ENCODE measurements around the gene TIMM10B.

TIMM10B gene

DNA sequence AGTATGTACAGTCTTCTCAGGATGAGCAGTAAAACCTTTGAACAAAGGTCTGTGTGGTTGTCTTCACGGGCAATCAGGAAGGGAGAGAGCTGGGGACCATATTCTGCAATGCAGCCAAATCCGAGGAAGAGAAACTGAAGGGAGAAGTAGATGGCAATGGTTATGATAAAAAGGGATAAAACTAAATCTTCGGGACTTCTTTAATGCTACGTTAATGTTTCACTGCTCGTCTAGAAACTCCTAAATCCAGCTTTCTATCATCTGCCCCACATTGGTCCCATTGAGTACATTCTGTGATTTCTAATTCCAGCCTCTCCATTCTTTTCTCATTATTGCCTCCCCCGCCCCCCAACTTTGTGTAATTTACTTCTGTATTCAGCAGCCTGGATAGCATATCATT, 1.7 kb downstream of the TIMM10B start:
- Histone ChIP-seq H3K9ac (no peak overlapping the region), H3K27ac (no peak overlapping the region)

DNA sequence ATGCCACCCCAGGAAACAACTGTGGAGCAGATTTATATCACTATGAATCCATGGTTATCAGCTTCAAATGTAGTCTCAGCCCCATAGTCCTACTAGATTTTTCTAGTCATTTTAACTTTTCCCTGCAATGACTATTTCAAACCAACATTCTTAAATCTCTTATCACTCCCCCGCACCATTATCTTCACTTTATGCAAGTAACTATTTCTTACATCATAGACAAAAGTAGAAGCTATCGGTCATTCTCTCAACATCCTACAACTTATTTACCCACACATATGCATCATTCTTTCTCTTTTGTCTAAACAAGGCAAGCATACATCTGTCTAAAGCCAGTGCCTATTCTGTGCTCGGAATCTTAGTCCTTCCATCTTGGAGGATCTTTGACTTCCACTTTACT, 4.4 kb downstream of the TIMM10B start:
- no peak for TF ChIP-seq CTCF (conservative IDR thresholded peaks at IDR 0.05; ENCODE audit: low read depth, low read length)
- Histone ChIP-seq H3K36me3 (ENCODE audit: insufficient read depth) (0 out of 2 replicates have a peak, but pooled peaks cover 5% of the 10 kb centered on the region), H3K27me3 (ENCODE audit: insufficient read depth, low read depth) (no peaks in the 10 kb centered on the region), H2AFZ (ENCODE audit: low read depth) (no peak overlapping the region), H3K27ac (no peak overlapping the region), H3K4me2 (no peak overlapping the region), H3K79me2 (ENCODE audit: insufficient read depth, low read depth) (peaks cover 29% of the 10 kb centered on the region), H3K4me1 (ENCODE audit: low read depth, poor library complexity, severe bottlenecking) (peaks cover 12% of the 10 kb centered on the region), H3K9ac (no peak overlapping the region), H4K20me1 (ENCODE audit: insufficient read depth) (no peaks in the 10 kb centered on the region; the same call in 1 of the 2 replicates), H3K4me3 (IDR thresholded peaks at IDR 0.05; ENCODE audit: insufficient read depth, low read depth, low read length) (no peak overlapping the region)

More for the DNA sequence above, 1.7 kb downstream of the TIMM10B start:
- Histone ChIP-seq H3K4me3 (IDR thresholded peaks at IDR 0.05; ENCODE audit: insufficient read depth, low read depth, low read length) (no peak overlapping the region), H4K20me1 (ENCODE audit: insufficient read depth) (no peaks in the 10 kb centered on the region; the same call in 1 of the 2 replicates), H2AFZ (ENCODE audit: low read depth) (no peak overlapping the region), H3K36me3 (ENCODE audit: insufficient read depth) (0 out of 2 replicates have a peak, but pooled peaks cover 5% of the 10 kb centered on the region), H3K4me1 (ENCODE audit: low read depth, poor library complexity, severe bottlenecking) (peaks cover 20% of the 10 kb centered on the region), H3K27me3 (ENCODE audit: insufficient read depth, low read depth) (no peaks in the 10 kb centered on the region), H3K4me2 (no peak overlapping the region), H3K79me2 (ENCODE audit: insufficient read depth, low read depth) (peaks cover 33% of the 10 kb centered on the region)
- no peak for TF ChIP-seq CTCF (conservative IDR thresholded peaks at IDR 0.05; ENCODE audit: low read depth, low read length)

DNA sequence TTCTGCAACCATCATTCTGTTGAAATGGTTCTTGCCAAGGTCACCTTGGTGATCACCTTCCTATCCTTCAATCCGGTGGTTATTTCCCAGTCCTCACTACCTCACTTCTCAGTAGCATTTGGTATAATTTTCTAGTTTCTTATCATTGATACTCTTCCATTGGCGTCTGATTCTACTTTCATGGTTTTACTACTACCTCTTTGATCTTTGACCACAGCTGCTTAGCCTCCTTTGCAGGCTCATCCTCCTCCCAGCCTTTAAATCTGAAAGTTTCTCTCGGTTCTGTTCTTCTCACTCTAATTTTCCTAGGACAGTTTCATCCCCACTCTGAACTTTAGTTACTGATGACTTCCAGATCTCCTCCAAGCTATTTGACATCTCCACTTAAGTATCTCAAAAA, 5.0 kb downstream of the TIMM10B start:
- Histone ChIP-seq H3K4me3 (IDR thresholded peaks at IDR 0.05; ENCODE audit: insufficient read depth, low read depth, low read length) (no peak overlapping the region), H3K79me2 (ENCODE audit: insufficient read depth, low read depth) (peaks cover 25% of the 10 kb centered on the region), H2AFZ (ENCODE audit: low read depth) (no peak overlapping the region), H3K4me1 (ENCODE audit: low read depth, poor library complexity, severe bottlenecking) (peaks cover 12% of the 10 kb centered on the region), H3K27ac (no peak overlapping the region), H4K20me1 (ENCODE audit: insufficient read depth) (no peaks in the 10 kb centered on the region; the same call in 1 of the 2 replicates), H3K9ac (no peak overlapping the region), H3K27me3 (ENCODE audit: insufficient read depth, low read depth) (no peaks in the 10 kb centered on the region), H3K4me2 (no peak overlapping the region), H3K36me3 (ENCODE audit: insufficient read depth) (0 out of 2 replicates have a peak, but pooled peaks cover 5% of the 10 kb centered on the region)
- no peak for TF ChIP-seq CTCF (conservative IDR thresholded peaks at IDR 0.05; ENCODE audit: low read depth, low read length)

DNA sequence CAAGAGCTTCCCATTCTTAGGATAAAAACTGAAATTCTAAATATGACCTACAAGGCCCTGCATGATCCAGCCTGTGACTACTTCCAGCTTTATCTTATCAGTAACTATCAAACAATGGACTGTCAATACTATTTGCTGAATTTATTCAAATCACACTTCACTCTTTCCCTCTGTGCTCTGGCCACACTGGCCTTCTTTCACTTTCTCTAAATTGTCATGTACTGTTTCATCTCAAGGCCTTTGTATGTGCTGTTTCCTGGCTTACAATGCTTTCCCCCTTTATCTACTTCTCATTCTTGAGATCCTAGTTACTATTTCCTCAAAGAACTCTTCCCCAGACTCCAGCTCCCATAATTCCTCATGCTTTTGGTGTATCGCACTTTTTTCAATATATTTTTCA, 5.6 kb downstream of the TIMM10B start:
- no peak overlapping the region for H3K4me2 ChIP-seq
- peaks cover 19% of the 10 kb centered on the region for H3K79me2 ChIP-seq (ENCODE audit: insufficient read depth, low read depth)
- no peak overlapping the region for H3K27ac ChIP-seq
- no peaks in the 10 kb centered on the region for H3K27me3 ChIP-seq (ENCODE audit: insufficient read depth, low read depth)
- 0 out of 2 replicates have a peak, but pooled peaks cover 5% of the 10 kb centered on the region for H3K36me3 ChIP-seq (ENCODE audit: insufficient read depth)
- H3K9ac ChIP-seq = no peak overlapping the region
- no peaks in the 10 kb centered on the region; the same call in 1 of the 2 replicates for H4K20me1 ChIP-seq (ENCODE audit: insufficient read depth)
- no peak overlapping the region for H3K4me3 ChIP-seq (IDR thresholded peaks at IDR 0.05; ENCODE audit: insufficient read depth, low read depth, low read length)
- H2AFZ ChIP-seq (ENCODE audit: low read depth) = no peak overlapping the region
- no peak for TF ChIP-seq CTCF (conservative IDR thresholded peaks at IDR 0.05; ENCODE audit: low read depth, low read length)
- peaks cover 12% of the 10 kb centered on the region for H3K4me1 ChIP-seq (ENCODE audit: low read depth, poor library complexity, severe bottlenecking)

Measured in KMS-11 (cell line).